ENCODE results near the gene HMG20A. TPM values are rescaled to one million over a fixed set of nuclear protein-coding genes. Genes with fewer than 3 reads are reported as not detected.

HMG20A gene
- total RNA-seq, 1 experiment from 2014 or later, result 60.2 TPM

- no peaks in the 10 kb centered on the region; the same call in 1 of the 2 replicates for H3K4me1 ChIP-seq (ENCODE audit: insufficient read depth, low read length)
- no peaks in the 10 kb centered on the region for H4K20me1 ChIP-seq (ENCODE audit: control insufficient read depth, insufficient read depth, insufficient read length)
- no peak overlapping the region for H3K14ac ChIP-seq (ENCODE audit: insufficient read depth, low read length)
- H2AK5ac ChIP-seq (ENCODE audit: insufficient read length, low read length), result no peak overlapping the region
- H2BK12ac ChIP-seq (ENCODE audit: insufficient read length, low read depth, low read length), result no peak overlapping the region
- H2BK20ac ChIP-seq (ENCODE audit: low read depth, low read length, poor library complexity, severe bottlenecking), result no peak overlapping the region
- H3K23me2 ChIP-seq (ENCODE audit: insufficient read length, low read depth, low read length, poor library complexity, severe bottlenecking), result no peaks in the 10 kb centered on the region
- Mint-ChIP-seq H3K27me3 (ENCODE audit: low read depth) (no peaks in the 10 kb centered on the region), H3K27ac (peak overlapping the region in 2 of 3 experiments; percentile 55 to 81; a peak in 4 of 7 replicates), H3K4me3 (no peak overlapping the region), H3K36me3 (ENCODE audit: insufficient read depth in 1 of 3, low read depth in 3 of 3) (peaks cover 22 to 53% (median 48%) of the 10 kb centered on the region in 3 experiments), H3K4me1 (peaks cover 18% of the 10 kb centered on the region in 2 experiments), H3K9me3 (peaks cover 0 to 4% of the 10 kb centered on the region in 2 experiments; a peak in 1 of 5 replicates)
- no peak overlapping the region for H4K91ac ChIP-seq (ENCODE audit: insufficient read length, low read depth, low read length)
- DNase-seq, result no peak
- TF ChIP-seq CTCF (conservative IDR thresholded peaks at IDR 0.05), result no peak
- no peaks in the 10 kb centered on the region for H3K9me3 ChIP-seq (ENCODE audit: control insufficient read depth, low read depth, low read length)
- no peak overlapping the region for H3K23ac ChIP-seq (ENCODE audit: insufficient read length, low read depth, low read length)
- H3K4ac ChIP-seq (ENCODE audit: low read depth, low read length), result no peak overlapping the region
- H3K79me1 ChIP-seq (ENCODE audit: insufficient read depth, low read depth, low read length, poor library complexity, severe bottlenecking), result no peaks in the 10 kb centered on the region
- H2BK5ac ChIP-seq (ENCODE audit: insufficient read length, low read length), result no peak overlapping the region
- H3K9ac ChIP-seq (ENCODE audit: extremely low read depth, insufficient read length, low read length), result no peak overlapping the region
- no peak overlapping the region for H2AFZ ChIP-seq (ENCODE audit: low read length)
- H3K79me2 ChIP-seq (ENCODE audit: insufficient read depth, low read length), result no peaks in the 10 kb centered on the region
- no peak overlapping the region for H3K4me2 ChIP-seq (ENCODE audit: insufficient read depth, insufficient read length, low read length)
- H3K56ac ChIP-seq (ENCODE audit: insufficient read length, low read depth, low read length), result no peak overlapping the region
- no peak overlapping the region for H2BK120ac ChIP-seq (ENCODE audit: low read depth, low read length, poor library complexity, severe bottlenecking)
- H3K27ac ChIP-seq (ENCODE audit: insufficient read length, low read depth, low read length), result no peak overlapping the region
- no peak overlapping the region for H4K8ac ChIP-seq (replicated peaks; ENCODE audit: insufficient read length, low read depth, low read length)
- H4K5ac ChIP-seq (ENCODE audit: insufficient read length, low read depth, low read length), result no peak overlapping the region
- H3K18ac ChIP-seq (ENCODE audit: insufficient read length, low read depth, low read length), result no peak overlapping the region
- no CpG with 5 or more reads among the region's 3 CpGs for WGBS (ENCODE audit: extremely low coverage, insufficient read length, low lambda C conversion rate)
- H3T11ph ChIP-seq (ENCODE audit: low read length), result no peak overlapping the region
- H3K27me3 ChIP-seq (ENCODE audit: insufficient read depth, low read length), result no peaks in the 10 kb centered on the region; the same call in 1 of the 2 replicates
- no peak overlapping the region for H2BK15ac ChIP-seq (ENCODE audit: low read depth, low read length)
These were observed 48.2 kb downstream of the HMG20A start for GRCh38 chr15:77468896-77469295.

Measured in H9 (cell line).